Chondrocyte (in vitro differentiated cells): Measurements from ENCODE around the gene SEMA7A. TPM values are rescaled to one million over a fixed set of nuclear protein-coding genes. Genes with fewer than 3 reads are reported as not detected.

Experiments used
- DNase-seq: peaks from one replicate; pipeline ENCODE4 v3.0.0; 2021; ENCODE audit warnings: mixed read lengths, low spot score
- H3K27ac Mint-ChIP-seq: one replicate; pipeline ENCODE4 v1.8.0; 2021; ENCODE audit warnings: mild to moderate bottlenecking, moderate library complexity, mixed read lengths; ENCODE audit not compliant: unreplicated experiment
- H3K27me3 Mint-ChIP-seq: 2 replicates; pipeline ENCODE4 v1.8.0; 2021; ENCODE audit warnings: low read depth, mixed read lengths
- H3K36me3 Mint-ChIP-seq: 2 replicates; pipeline ENCODE4 v1.8.0; 2021; ENCODE audit warnings: low read depth, mixed read lengths
- H3K4me1 Mint-ChIP-seq: 2 replicates; pipeline ENCODE4 v1.8.0; 2021; ENCODE audit warnings: low read depth, mild to moderate bottlenecking, mixed read lengths
- H3K4me3 Mint-ChIP-seq: one replicate; pipeline ENCODE4 v1.8.0; 2021; ENCODE audit warnings: mild to moderate bottlenecking, moderate library complexity, mixed read lengths; ENCODE audit not compliant: unreplicated experiment
- H3K9me3 Mint-ChIP-seq: 2 replicates; pipeline ENCODE4 v1.8.0; 2021; ENCODE audit warnings: low read depth, mixed read lengths
- total RNA-seq: library from RNA; stranded (reverse); gene quantifications from 3 replicates; pipeline ENCODE4 v1.2.1, GENCODE V29; 2021
- TF ChIP-seq, protein P1 (sequence below): fragments of 200-600 bp; sonication (generic); IDR thresholded peaks from 2 replicates; pipeline ENCODE4 v1.5.0; 2021; ENCODE audit warnings: antibody characterized with exemption, mild to moderate bottlenecking, moderate library complexity

SEMA7A gene
- total RNA-seq, 1 donor from 2014 or later: 2.3 TPM

DNA sequence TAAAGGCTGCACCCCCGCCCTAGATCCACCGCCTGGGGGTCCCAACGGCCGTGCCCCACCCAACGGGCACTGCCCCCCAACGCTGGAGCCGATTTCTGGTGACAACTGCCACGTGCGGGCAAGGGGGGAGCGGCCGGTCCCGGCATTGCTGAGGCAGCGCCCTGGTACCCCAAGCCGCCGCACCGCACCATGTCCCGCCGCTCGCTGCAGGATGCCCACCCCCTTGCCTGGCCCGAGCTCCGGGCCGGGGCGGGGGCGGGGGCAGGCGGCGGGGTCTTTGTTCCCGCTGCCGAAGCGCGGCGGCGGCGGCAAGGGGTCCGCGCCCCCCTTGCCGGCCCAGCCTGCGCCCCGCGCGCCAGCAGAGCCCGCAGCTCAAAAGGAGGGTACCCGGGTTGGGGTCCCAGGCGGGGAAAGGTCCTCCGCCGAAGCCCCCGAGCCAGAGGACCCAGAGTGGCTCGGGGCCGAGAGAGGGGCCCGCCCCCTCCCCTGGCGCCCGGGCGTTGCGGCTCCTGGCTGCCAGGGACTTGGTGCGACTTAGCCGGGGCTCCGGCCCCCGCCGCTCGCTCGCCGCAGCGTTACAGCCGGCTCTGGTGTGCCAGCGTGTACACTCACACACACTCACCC is 678 bp downstream of the SEMA7A start:
- Mint-ChIP-seq H3K27ac (no peak overlapping the region), H3K4me1 (peaks cover 14% of the 10 kb centered on the region), H3K36me3 (no peaks in the 10 kb centered on the region), H3K4me3 (peak overlapping the region; percentile 64), H3K27me3 (peaks cover 2% of the 10 kb centered on the region), H3K9me3 (no peaks in the 10 kb centered on the region)
- TF ChIP-seq, protein P1, sequence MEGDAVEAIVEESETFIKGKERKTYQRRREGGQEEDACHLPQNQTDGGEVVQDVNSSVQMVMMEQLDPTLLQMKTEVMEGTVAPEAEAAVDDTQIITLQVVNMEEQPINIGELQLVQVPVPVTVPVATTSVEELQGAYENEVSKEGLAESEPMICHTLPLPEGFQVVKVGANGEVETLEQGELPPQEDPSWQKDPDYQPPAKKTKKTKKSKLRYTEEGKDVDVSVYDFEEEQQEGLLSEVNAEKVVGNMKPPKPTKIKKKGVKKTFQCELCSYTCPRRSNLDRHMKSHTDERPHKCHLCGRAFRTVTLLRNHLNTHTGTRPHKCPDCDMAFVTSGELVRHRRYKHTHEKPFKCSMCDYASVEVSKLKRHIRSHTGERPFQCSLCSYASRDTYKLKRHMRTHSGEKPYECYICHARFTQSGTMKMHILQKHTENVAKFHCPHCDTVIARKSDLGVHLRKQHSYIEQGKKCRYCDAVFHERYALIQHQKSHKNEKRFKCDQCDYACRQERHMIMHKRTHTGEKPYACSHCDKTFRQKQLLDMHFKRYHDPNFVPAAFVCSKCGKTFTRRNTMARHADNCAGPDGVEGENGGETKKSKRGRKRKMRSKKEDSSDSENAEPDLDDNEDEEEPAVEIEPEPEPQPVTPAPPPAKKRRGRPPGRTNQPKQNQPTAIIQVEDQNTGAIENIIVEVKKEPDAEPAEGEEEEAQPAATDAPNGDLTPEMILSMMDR: no peak
- no peak for DNase-seq

DNA sequence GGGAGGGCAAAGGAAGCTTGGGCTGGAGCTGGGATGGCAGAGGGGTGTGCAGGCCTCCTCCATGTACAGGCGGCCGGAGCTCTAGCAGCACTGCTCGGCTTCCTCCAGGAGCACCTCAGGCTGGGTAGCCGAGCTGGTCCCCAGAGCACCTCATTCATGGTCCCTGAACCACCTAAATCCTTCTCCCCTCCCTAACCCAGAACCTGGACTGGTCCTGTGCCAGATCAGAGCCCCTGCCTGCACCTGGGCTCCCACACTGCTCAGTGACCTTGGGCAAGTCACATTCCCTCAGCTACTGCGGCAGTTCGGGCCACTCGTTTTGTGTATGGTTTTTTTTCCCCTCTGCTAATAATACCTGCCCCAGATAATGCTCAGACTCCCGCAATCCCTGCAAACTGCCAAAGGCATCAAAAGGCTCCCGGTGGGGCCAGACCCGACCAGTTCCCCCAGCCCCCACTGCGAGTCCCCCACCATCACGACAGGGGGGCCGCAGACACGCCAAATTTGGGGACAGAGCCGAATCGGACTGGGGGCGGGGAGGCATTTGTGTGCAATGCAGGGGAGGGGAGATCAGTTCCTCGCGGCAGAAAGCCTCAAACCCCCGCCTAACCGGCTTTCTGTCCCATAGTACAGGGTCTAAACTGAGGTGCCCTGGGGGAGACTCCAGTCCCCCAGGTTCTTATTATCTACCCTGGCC is 1.3 kb downstream of the SEMA7A start:
- DNase-seq: no peak
- Mint-ChIP-seq H3K36me3 (no peaks in the 10 kb centered on the region), H3K27ac (no peak overlapping the region), H3K4me1 (peaks cover 14% of the 10 kb centered on the region), H3K27me3 (peaks cover 2% of the 10 kb centered on the region), H3K4me3 (peak overlapping the region; percentile 58), H3K9me3 (no peaks in the 10 kb centered on the region)
- TF ChIP-seq, protein P1: no peak

DNA sequence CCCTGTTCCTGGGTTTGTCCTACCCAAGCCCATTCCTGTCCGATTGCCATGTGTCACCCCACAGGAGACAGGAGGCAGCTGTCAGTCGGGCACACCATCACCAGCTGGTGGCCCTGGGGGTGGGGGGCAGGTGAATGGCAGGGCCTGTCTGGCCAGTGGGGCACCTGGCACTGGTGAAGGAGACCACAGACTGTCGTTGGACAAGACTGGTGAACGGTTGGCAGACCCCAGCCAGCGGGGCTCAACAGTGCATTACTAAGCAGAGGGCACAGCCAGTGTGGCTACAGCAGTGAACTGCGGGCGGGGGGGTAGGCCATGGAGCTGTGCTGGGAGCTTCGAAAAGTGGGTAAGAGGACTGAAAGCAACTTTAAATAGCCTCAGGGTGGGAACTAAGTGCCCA is 2.1 kb downstream of the SEMA7A start:
- H3K27ac Mint-ChIP-seq: no peak overlapping the region

DNA sequence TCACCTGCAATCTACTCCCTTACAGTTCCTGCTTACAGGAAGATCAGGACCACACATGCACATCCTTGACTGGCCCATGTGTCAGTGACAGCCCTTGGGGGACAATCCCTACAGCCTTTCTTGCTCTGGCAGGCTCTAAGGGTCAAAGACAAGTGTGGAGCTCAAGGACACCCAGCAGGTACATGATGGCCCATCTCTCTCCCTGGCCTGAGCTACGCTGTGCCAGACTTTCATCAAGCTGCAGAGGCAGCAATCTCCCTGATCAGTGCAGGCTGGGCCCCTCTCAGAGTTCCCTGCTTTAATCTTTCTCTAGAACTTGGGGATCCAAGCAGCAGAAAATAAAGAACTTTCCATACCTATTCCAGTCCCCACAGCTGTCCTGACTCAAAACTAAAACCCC is 2.6 kb downstream of the SEMA7A start:
- Mint-ChIP-seq H3K4me1 (peaks cover 14% of the 10 kb centered on the region), H3K36me3 (no peaks in the 10 kb centered on the region), H3K27me3 (peaks cover 2% of the 10 kb centered on the region), H3K27ac (no peak overlapping the region), H3K4me3 (no peak overlapping the region), H3K9me3 (no peaks in the 10 kb centered on the region)
- DNase-seq: no peak
- TF ChIP-seq, protein P1: no peak

More for the DNA sequence above, 2.1 kb downstream of the SEMA7A start:
- no peak for DNase-seq
- H3K4me3 Mint-ChIP-seq: no peak overlapping the region
- H3K36me3 Mint-ChIP-seq: no peaks in the 10 kb centered on the region
- H3K9me3 Mint-ChIP-seq: no peaks in the 10 kb centered on the region
- peaks cover 14% of the 10 kb centered on the region for H3K4me1 Mint-ChIP-seq
- TF ChIP-seq, protein P1: no peak
- peaks cover 2% of the 10 kb centered on the region for H3K27me3 Mint-ChIP-seq

DNA sequence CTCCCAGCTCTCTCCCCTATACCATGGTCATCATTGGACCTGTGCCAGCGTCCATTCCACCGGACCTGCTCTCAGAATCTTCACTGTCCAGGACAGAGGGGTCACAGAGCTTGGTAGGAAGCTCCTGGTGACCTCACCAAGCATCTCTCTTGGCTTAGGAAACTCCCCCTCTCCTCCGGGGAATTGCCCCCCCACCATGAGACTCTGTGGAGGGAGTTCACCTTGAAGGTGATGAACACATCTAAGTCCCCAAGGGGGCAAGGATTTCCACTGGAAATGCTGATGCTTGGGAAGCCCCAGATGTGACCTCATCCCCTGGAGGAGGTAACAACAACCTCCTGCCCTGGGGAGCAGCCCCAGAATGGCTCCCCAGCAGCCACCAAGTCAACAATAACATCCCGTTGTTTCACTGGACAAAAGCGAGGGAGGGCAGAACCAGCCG is 3.2 kb downstream of the SEMA7A start:
- H3K9me3 Mint-ChIP-seq: no peaks in the 10 kb centered on the region
- DNase-seq: no peak
- no peak overlapping the region for H3K27ac Mint-ChIP-seq
- H3K4me3 Mint-ChIP-seq: no peak overlapping the region
- H3K4me1 Mint-ChIP-seq: peaks cover 14% of the 10 kb centered on the region
- peaks cover 2% of the 10 kb centered on the region for H3K27me3 Mint-ChIP-seq
- no peaks in the 10 kb centered on the region for H3K36me3 Mint-ChIP-seq
- TF ChIP-seq, protein P1: no peak
